ENCODE measurements around the gene DYNC1I1.

DYNC1I1 gene

GRCh38 chr7:95960706-95961244, 188.4 kb downstream of the DYNC1I1 start:
- Histone ChIP-seq H3K9ac (ENCODE audit: low read length) (no peak overlapping the region), H3K9me3 (ENCODE audit: control insufficient read depth, low read length) (no peaks in the 10 kb centered on the region), H3K4me1 (ENCODE audit: control insufficient read depth, insufficient read depth, low read length) (peaks cover 13% of the 10 kb centered on the region), H3K27me3 (ENCODE audit: control insufficient read depth, insufficient read depth, low read length) (no peaks in the 10 kb centered on the region), H3K36me3 (ENCODE audit: control insufficient read depth, insufficient read depth, low read length) (no peaks in the 10 kb centered on the region), H3K4me3 (ENCODE audit: low read length) (no peak overlapping the region)

GRCh38 chr7:95963446-95963990, 191.2 kb downstream of the DYNC1I1 start:
- Histone ChIP-seq H3K9me3 (ENCODE audit: control insufficient read depth, low read length) (no peaks in the 10 kb centered on the region), H3K27me3 (ENCODE audit: control insufficient read depth, insufficient read depth, low read length) (no peaks in the 10 kb centered on the region), H3K4me1 (ENCODE audit: control insufficient read depth, insufficient read depth, low read length) (peaks cover 13% of the 10 kb centered on the region), H3K9ac (ENCODE audit: low read length) (no peak overlapping the region), H3K36me3 (ENCODE audit: control insufficient read depth, insufficient read depth, low read length) (no peaks in the 10 kb centered on the region), H3K4me3 (ENCODE audit: low read length) (no peak overlapping the region)

GRCh38 chr7:95971716-95972115, 199.4 kb downstream of the DYNC1I1 start:
- no peaks in the 10 kb centered on the region for H3K9me3 ChIP-seq (ENCODE audit: control insufficient read depth, low read length)
- H3K36me3 ChIP-seq (ENCODE audit: control insufficient read depth, insufficient read depth, low read length), result no peaks in the 10 kb centered on the region
- H3K4me3 ChIP-seq (ENCODE audit: low read length), result no peak overlapping the region
- H3K27me3 ChIP-seq (ENCODE audit: control insufficient read depth, insufficient read depth, low read length), result no peaks in the 10 kb centered on the region
- peaks cover 9% of the 10 kb centered on the region for H3K4me1 ChIP-seq (ENCODE audit: control insufficient read depth, insufficient read depth, low read length)
- H3K9ac ChIP-seq (ENCODE audit: low read length), result no peak overlapping the region

- Histone ChIP-seq H3K4me1 (ENCODE audit: control insufficient read depth, insufficient read depth, low read length) (peaks cover 14% of the 10 kb centered on the region), H3K36me3 (ENCODE audit: control insufficient read depth, insufficient read depth, low read length) (no peaks in the 10 kb centered on the region), H3K27me3 (ENCODE audit: control insufficient read depth, insufficient read depth, low read length) (no peaks in the 10 kb centered on the region), H3K4me3 (ENCODE audit: low read length) (no peak overlapping the region), H3K9ac (ENCODE audit: low read length) (no peak overlapping the region), H3K9me3 (ENCODE audit: control insufficient read depth, low read length) (no peaks in the 10 kb centered on the region)
Observed at GRCh38 chr7:95972523-95972922, 200.2 kb downstream of the DYNC1I1 start.

- Histone ChIP-seq H3K4me3 (ENCODE audit: low read length) (no peak overlapping the region), H3K27me3 (ENCODE audit: control insufficient read depth, insufficient read depth, low read length) (no peaks in the 10 kb centered on the region), H3K36me3 (ENCODE audit: control insufficient read depth, insufficient read depth, low read length) (no peaks in the 10 kb centered on the region), H3K9ac (ENCODE audit: low read length) (no peak overlapping the region), H3K9me3 (ENCODE audit: control insufficient read depth, low read length) (no peaks in the 10 kb centered on the region), H3K4me1 (ENCODE audit: control insufficient read depth, insufficient read depth, low read length) (peaks cover 11% of the 10 kb centered on the region)
Observed at GRCh38 chr7:95974108-95974507, 201.8 kb downstream of the DYNC1I1 start.

GRCh38 chr7:95976369-95977060, 204.2 kb downstream of the DYNC1I1 start:
- no peaks in the 10 kb centered on the region for H3K9me3 ChIP-seq (ENCODE audit: control insufficient read depth, low read length)
- no peak overlapping the region for H3K9ac ChIP-seq (ENCODE audit: low read length)
- H3K36me3 ChIP-seq (ENCODE audit: control insufficient read depth, insufficient read depth, low read length), result no peaks in the 10 kb centered on the region
- H3K4me3 ChIP-seq (ENCODE audit: low read length), result no peak overlapping the region
- peaks cover 11% of the 10 kb centered on the region for H3K4me1 ChIP-seq (ENCODE audit: control insufficient read depth, insufficient read depth, low read length)
- no peaks in the 10 kb centered on the region for H3K27me3 ChIP-seq (ENCODE audit: control insufficient read depth, insufficient read depth, low read length)

- Histone ChIP-seq H3K36me3 (ENCODE audit: control insufficient read depth, insufficient read depth, low read length) (no peaks in the 10 kb centered on the region), H3K4me1 (ENCODE audit: control insufficient read depth, insufficient read depth, low read length) (peaks cover 17% of the 10 kb centered on the region), H3K4me3 (ENCODE audit: low read length) (no peak overlapping the region), H3K9ac (ENCODE audit: low read length) (no peak overlapping the region), H3K27me3 (ENCODE audit: control insufficient read depth, insufficient read depth, low read length) (no peaks in the 10 kb centered on the region), H3K9me3 (ENCODE audit: control insufficient read depth, low read length) (no peaks in the 10 kb centered on the region)
Observed at GRCh38 chr7:95977994-95978393, 205.6 kb downstream of the DYNC1I1 start.

- H3K4me1 ChIP-seq (ENCODE audit: control insufficient read depth, insufficient read depth, low read length), result peaks cover 17% of the 10 kb centered on the region
- no peaks in the 10 kb centered on the region for H3K27me3 ChIP-seq (ENCODE audit: control insufficient read depth, insufficient read depth, low read length)
- no peaks in the 10 kb centered on the region for H3K36me3 ChIP-seq (ENCODE audit: control insufficient read depth, insufficient read depth, low read length)
- no peak overlapping the region for H3K4me3 ChIP-seq (ENCODE audit: low read length)
- H3K9me3 ChIP-seq (ENCODE audit: control insufficient read depth, low read length), result no peaks in the 10 kb centered on the region
- H3K9ac ChIP-seq (ENCODE audit: low read length), result no peak overlapping the region
Observed at GRCh38 chr7:95980167-95980566, 207.8 kb downstream of the DYNC1I1 start.

- Histone ChIP-seq H3K4me3 (ENCODE audit: low read length) (no peak overlapping the region), H3K36me3 (ENCODE audit: control insufficient read depth, insufficient read depth, low read length) (no peaks in the 10 kb centered on the region), H3K9me3 (ENCODE audit: control insufficient read depth, low read length) (no peaks in the 10 kb centered on the region), H3K9ac (ENCODE audit: low read length) (no peak overlapping the region), H3K4me1 (ENCODE audit: control insufficient read depth, insufficient read depth, low read length) (peaks cover 17% of the 10 kb centered on the region), H3K27me3 (ENCODE audit: control insufficient read depth, insufficient read depth, low read length) (no peaks in the 10 kb centered on the region)
Observed at GRCh38 chr7:95980706-95981105, 208.4 kb downstream of the DYNC1I1 start.

- no peaks in the 10 kb centered on the region for H3K27me3 ChIP-seq (ENCODE audit: control insufficient read depth, insufficient read depth, low read length)
- no peaks in the 10 kb centered on the region for H3K36me3 ChIP-seq (ENCODE audit: control insufficient read depth, insufficient read depth, low read length)
- no peak overlapping the region for H3K4me3 ChIP-seq (ENCODE audit: low read length)
- peaks cover 32% of the 10 kb centered on the region for H3K4me1 ChIP-seq (ENCODE audit: control insufficient read depth, insufficient read depth, low read length)
- H3K9me3 ChIP-seq (ENCODE audit: control insufficient read depth, low read length), result no peaks in the 10 kb centered on the region
- no peak overlapping the region for H3K9ac ChIP-seq (ENCODE audit: low read length)
Observed at GRCh38 chr7:95986178-95986764, 213.9 kb downstream of the DYNC1I1 start.

GRCh38 chr7:95989301-95989700, 216.9 kb downstream of the DYNC1I1 start:
- H3K9ac ChIP-seq (ENCODE audit: low read length), result no peak overlapping the region
- H3K27me3 ChIP-seq (ENCODE audit: control insufficient read depth, insufficient read depth, low read length), result no peaks in the 10 kb centered on the region
- H3K4me3 ChIP-seq (ENCODE audit: low read length), result no peak overlapping the region
- H3K9me3 ChIP-seq (ENCODE audit: control insufficient read depth, low read length), result no peaks in the 10 kb centered on the region
- H3K4me1 ChIP-seq (ENCODE audit: control insufficient read depth, insufficient read depth, low read length), result peaks cover 26% of the 10 kb centered on the region
- no peaks in the 10 kb centered on the region for H3K36me3 ChIP-seq (ENCODE audit: control insufficient read depth, insufficient read depth, low read length)

GRCh38 chr7:95993380-95993779, 221.0 kb downstream of the DYNC1I1 start:
- Histone ChIP-seq H3K27me3 (ENCODE audit: control insufficient read depth, insufficient read depth, low read length) (no peaks in the 10 kb centered on the region), H3K4me3 (ENCODE audit: low read length) (no peak overlapping the region), H3K9ac (ENCODE audit: low read length) (no peak overlapping the region), H3K9me3 (ENCODE audit: control insufficient read depth, low read length) (no peaks in the 10 kb centered on the region), H3K36me3 (ENCODE audit: control insufficient read depth, insufficient read depth, low read length) (no peaks in the 10 kb centered on the region), H3K4me1 (ENCODE audit: control insufficient read depth, insufficient read depth, low read length) (peaks cover 8% of the 10 kb centered on the region)

Data from mucosa of stomach (tissue), 1 donor.